Measurements from ENCODE around the gene GNB1L.

The GNB1L gene

GRCh38 chr22:19827341-19828034 is 27.2 kb downstream of the GNB1L start:
- no peak for DNase-seq (ENCODE audit: extremely low read depth, insufficient read length)
- Histone ChIP-seq H3K36me3 (ENCODE audit: control insufficient read depth, insufficient read depth, low read length) (no peaks in the 10 kb centered on the region; the same call in 1 of the 2 replicates), H3K27me3 (replicated peaks; ENCODE audit: control insufficient read depth, insufficient read depth, low read length) (no peaks in the 10 kb centered on the region), H3K4me3 (replicated peaks; ENCODE audit: low read depth, low read length) (no peak overlapping the region)
- TF ChIP-seq CTCF (IDR thresholded peaks at IDR 0.05; ENCODE audit: insufficient read depth, low read length, poor library complexity, severe bottlenecking): no peak

- H3K4me3 ChIP-seq (replicated peaks; ENCODE audit: low read depth, low read length): no peak overlapping the region
- no peak for TF ChIP-seq CTCF (IDR thresholded peaks at IDR 0.05; ENCODE audit: insufficient read depth, low read length, poor library complexity, severe bottlenecking)
Measured at GRCh38 chr22:19826619-19826950, 28.1 kb downstream of the GNB1L start.

DNA sequence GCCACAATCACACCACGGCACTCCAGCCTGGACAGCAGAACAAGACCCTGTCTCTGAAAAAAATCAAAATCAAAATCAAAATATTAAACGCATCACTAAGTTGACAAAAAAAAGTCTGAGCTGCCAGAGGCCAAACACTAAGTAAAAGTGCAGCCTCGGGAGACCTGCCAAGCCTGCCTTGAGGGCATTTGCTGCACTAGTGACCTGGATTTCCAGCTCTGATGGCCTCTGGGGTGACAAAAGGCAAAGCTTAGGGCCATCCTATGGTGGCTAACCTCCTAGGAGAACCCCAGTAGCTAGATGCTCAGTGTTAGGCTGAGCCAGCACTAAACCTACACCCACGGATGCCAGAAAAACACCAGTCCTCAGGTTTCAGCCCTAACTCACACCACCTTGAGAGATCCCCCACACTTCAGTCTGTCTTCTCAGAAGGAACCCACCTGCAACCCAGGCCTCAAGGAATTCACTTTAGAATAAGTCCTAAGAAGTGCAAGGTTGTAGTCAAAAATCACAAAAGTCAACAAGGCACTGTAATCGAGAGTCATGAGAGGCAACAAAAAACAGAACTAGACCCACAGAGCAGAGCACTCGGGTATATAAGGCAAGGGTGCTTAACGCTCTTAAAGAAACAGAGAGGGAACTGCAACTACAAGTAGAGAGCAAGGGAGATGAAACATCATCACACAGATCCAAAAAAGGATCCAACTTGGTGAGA is 28.6 kb downstream of the GNB1L start:
- H3K36me3 ChIP-seq (ENCODE audit: control insufficient read depth, insufficient read depth, low read length): no peaks in the 10 kb centered on the region; the same call in 1 of the 2 replicates
- no peaks in the 10 kb centered on the region for H3K27me3 ChIP-seq (replicated peaks; ENCODE audit: control insufficient read depth, insufficient read depth, low read length)
- no peak overlapping the region for H3K4me3 ChIP-seq (replicated peaks; ENCODE audit: low read depth, low read length)
- TF ChIP-seq CTCF (IDR thresholded peaks at IDR 0.05; ENCODE audit: insufficient read depth, low read length, poor library complexity, severe bottlenecking): no peak
- DNase-seq (ENCODE audit: extremely low read depth, insufficient read length): no peak

More at GRCh38 chr22:19826619-19826950, 28.1 kb downstream of the GNB1L start:
- H3K36me3 ChIP-seq (ENCODE audit: control insufficient read depth, insufficient read depth, low read length): no peaks in the 10 kb centered on the region; the same call in 1 of the 2 replicates
- H3K27me3 ChIP-seq (replicated peaks; ENCODE audit: control insufficient read depth, insufficient read depth, low read length): no peaks in the 10 kb centered on the region
- DNase-seq (ENCODE audit: extremely low read depth, insufficient read length): no peak

- DNase-seq (ENCODE audit: extremely low read depth, insufficient read length): no peak
- Histone ChIP-seq H3K36me3 (ENCODE audit: control insufficient read depth, insufficient read depth, low read length) (no peaks in the 10 kb centered on the region; the same call in 1 of the 2 replicates), H3K4me3 (replicated peaks; ENCODE audit: low read depth, low read length) (no peak overlapping the region), H3K27me3 (replicated peaks; ENCODE audit: control insufficient read depth, insufficient read depth, low read length) (no peaks in the 10 kb centered on the region)
- TF ChIP-seq CTCF (IDR thresholded peaks at IDR 0.05; ENCODE audit: insufficient read depth, low read length, poor library complexity, severe bottlenecking): no peak
Measured at GRCh38 chr22:19824926-19825339, 29.7 kb downstream of the GNB1L start.

- no peaks in the 10 kb centered on the region; the same call in 1 of the 2 replicates for H3K36me3 ChIP-seq (ENCODE audit: control insufficient read depth, insufficient read depth, low read length)
- H3K27me3 ChIP-seq (replicated peaks; ENCODE audit: control insufficient read depth, insufficient read depth, low read length): no peaks in the 10 kb centered on the region
- DNase-seq (ENCODE audit: extremely low read depth, insufficient read length): no peak
- no peak for TF ChIP-seq CTCF (IDR thresholded peaks at IDR 0.05; ENCODE audit: insufficient read depth, low read length, poor library complexity, severe bottlenecking)
- H3K4me3 ChIP-seq (replicated peaks; ENCODE audit: low read depth, low read length): no peak overlapping the region
Measured at GRCh38 chr22:19824212-19824925, 30.3 kb downstream of the GNB1L start.
